HFF-Myc (cell line): ENCODE measurements around the gene RASAL2.

Source experiments
- DNase-seq: peaks from one replicate; pipeline ENCODE4 v3.0.0-alpha.2; 2011; ENCODE audit warnings: low read depth; ENCODE audit errors: extremely low read depth
- H3K4me3 ChIP-seq: replicated peaks from 2 replicates; pipeline ENCODE4 v1.5.1; 2011; ENCODE audit warnings: low read depth, mild to moderate bottlenecking, control low read depth, low read length
- CTCF ChIP-seq: IDR thresholded peaks from 2 replicates; pipeline ENCODE4 v1.5.1; 2012; ENCODE audit warnings: mild to moderate bottlenecking, low read depth, low read length, control low read depth; ENCODE audit errors: missing control alignments

The RASAL2 gene

DNA sequence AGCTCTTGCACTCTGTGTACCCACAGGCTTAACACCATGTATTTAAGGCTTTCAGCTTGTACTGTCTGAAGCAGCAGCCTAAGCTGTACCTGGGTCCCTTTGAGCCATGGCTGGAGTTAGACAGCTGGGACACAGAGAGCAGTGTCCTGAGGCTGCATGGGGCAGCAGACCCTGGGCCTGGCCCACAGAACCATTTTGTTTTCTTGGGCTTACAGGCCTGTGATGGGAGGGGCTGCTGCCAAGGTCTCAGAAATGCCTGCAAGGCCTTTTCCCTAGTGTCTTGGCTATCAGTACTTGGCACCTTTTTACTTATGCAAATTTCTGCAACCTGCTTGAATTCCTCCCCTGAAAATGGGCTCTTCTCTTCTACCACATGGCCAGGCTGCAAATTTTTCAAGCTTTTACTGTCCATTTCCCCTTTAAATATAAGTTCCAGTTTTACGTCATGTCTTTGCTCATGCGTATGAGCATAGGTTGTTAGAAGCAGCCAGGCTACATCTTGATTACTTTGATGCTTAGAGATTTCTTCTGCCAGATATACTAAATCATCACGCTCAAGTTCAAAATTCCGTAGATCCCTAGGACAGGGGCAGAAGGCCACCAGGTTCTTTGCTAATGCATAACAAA is 259.0 kb downstream of the RASAL2 start:
- no peak for TF ChIP-seq CTCF
- no peak for DNase-seq

DNA sequence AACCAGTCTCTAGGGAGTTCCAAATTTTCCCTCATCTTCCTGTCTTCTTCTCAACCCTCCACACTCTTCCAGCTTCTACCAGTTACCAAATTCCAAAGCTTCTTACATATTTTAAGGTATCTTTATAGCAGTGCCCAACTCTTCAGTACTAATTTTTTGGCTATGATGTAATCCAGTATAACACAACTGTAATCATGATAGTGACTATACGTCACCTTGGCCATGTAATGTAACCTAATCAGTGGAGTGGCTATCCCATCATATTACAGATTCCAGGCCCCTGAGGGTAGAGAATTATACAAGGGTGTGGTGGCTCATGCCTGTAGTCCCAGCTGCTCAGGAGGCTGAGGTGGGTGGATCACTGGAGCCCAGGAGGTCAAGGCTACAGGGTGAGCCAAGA is 259.6 kb downstream of the RASAL2 start:
- DNase-seq: no peak
- no peak for TF ChIP-seq CTCF
- no peak overlapping the region for H3K4me3 ChIP-seq

More for the DNA sequence above, 259.0 kb downstream of the RASAL2 start:
- H3K4me3 ChIP-seq: no peak overlapping the region

GRCh38 chr1:178354816-178355215 is 260.9 kb downstream of the RASAL2 start:
- TF ChIP-seq CTCF: no peak
- DNase-seq: no peak
- no peak overlapping the region for H3K4me3 ChIP-seq

DNA sequence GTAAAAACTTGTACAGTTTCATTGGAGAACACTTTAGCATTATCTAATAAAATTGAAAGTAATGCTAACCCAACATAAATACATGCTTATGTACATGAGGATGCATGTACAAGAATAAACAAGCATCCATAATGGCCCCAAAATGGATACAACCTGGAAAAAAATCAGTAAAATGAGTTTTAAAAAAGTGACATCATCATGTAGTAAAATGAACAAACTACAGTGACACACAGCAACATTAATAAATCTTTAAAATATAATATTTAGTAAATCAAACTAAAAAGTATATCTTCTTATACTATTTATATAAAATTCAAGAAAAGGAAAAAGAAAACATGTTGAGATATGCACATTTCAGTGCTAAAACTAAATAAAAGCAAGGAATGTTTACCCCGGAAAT is 262.4 kb downstream of the RASAL2 start:
- H3K4me3 ChIP-seq: no peak overlapping the region
- no peak for TF ChIP-seq CTCF
- no peak for DNase-seq

DNA sequence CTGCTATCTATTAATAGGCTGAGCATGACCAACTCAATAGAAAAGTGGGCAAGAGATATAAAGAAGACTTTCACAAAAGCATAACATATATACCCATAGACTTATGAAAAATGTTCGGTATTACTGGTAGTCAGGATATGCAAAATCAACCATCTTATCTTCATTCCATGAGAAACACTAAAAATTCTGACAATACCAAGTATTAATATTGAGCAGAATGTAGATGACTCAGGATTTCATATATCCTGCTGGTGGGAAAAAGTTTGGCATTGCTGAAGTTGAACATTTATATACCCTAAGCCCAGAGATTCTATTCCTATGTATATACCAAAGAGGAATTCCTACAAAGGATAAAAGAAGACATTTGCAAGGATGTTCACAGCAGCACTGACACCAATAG is 264.6 kb downstream of the RASAL2 start:
- H3K4me3 ChIP-seq: no peak overlapping the region
- no peak for TF ChIP-seq CTCF
- no peak for DNase-seq

GRCh38 chr1:178360421-178360820 is 266.5 kb downstream of the RASAL2 start:
- H3K4me3 ChIP-seq: no peak overlapping the region
- TF ChIP-seq CTCF: no peak
- no peak for DNase-seq

DNA sequence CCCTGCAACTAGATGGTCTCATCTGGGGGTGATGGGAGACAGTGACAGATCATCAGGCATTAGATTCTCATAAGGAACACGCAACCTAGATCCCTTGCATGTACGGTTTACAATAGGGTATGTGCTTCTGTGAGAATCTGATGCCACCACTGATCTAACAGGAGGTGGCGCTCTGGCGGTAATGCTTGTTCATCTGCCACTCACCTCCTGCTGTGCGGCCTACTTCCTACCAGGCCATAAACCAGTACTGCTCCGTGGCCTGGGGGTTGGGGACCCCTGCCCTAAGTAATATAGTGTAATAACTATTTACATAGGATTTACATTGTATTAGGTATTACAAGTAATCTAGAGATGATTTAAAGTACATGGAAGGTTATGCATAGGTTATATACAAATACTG is 267.9 kb downstream of the RASAL2 start:
- no peak overlapping the region for H3K4me3 ChIP-seq
- no peak for DNase-seq
- TF ChIP-seq CTCF: no peak
